Activated CD8-positive, alpha-beta memory T cell treated with anti-CD3 and anti-CD28 coated beads for 36 hours (primary cell): ENCODE results near the gene SDHAF1. TPM values are rescaled to one million over a fixed set of nuclear protein-coding genes. Genes with fewer than 3 reads are reported as not detected.

Experiments
- CTCF ChIA-PET: fragments of 350-600 bp; sonication (Branson Sonifier 250); formaldehyde crosslinking; loops from one replicate; lab custom pipeline; 2021; ENCODE audit warnings: antibody characterized with exemption; lab: Charles Lee
- POLR2A ChIA-PET: fragments of 350-600 bp; sonication (Branson Sonifier 250); formaldehyde crosslinking; loops from one replicate; lab custom pipeline; 2021; ENCODE audit warnings: antibody characterized with exemption; lab: Charles Lee
- total RNA-seq, 2 experiments: library from RNA; stranded (reverse); gene quantifications; one replicate each; pipeline ENCODE4 v1.2.3, GENCODE V29; 2021

Gene SDHAF1
- total RNA-seq, 2 experiments from 2014 or later, result 22.6 to 26.0 TPM

DNA sequence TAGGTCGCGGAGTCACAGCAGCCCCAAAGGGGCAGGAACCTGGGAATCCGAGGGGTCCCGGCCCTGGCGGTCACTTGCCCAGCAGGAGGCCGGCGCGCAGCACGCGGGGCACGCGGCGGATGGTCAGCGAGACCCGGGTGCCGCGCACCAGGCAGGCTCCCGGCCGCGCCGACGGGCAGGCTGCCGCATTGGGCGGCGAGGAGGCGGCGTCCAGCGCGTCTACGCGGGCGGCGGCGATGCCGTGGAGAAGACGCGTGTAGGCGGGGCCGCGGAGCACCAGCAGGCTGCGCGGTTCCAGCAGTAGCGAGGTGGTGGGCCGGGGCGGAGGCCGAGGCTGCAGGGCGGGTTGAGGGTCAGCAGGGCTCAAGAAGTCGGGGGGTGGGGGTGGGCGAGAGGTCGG, 14.2 kb downstream of the SDHAF1 start:
- POLR2A ChIA-PET, result interaction anchor here (1.7 kb wide), 1 partner anchor 14 kb away, joined by 6 read pairs; no protein-coding TSS in a partner anchor

DNA sequence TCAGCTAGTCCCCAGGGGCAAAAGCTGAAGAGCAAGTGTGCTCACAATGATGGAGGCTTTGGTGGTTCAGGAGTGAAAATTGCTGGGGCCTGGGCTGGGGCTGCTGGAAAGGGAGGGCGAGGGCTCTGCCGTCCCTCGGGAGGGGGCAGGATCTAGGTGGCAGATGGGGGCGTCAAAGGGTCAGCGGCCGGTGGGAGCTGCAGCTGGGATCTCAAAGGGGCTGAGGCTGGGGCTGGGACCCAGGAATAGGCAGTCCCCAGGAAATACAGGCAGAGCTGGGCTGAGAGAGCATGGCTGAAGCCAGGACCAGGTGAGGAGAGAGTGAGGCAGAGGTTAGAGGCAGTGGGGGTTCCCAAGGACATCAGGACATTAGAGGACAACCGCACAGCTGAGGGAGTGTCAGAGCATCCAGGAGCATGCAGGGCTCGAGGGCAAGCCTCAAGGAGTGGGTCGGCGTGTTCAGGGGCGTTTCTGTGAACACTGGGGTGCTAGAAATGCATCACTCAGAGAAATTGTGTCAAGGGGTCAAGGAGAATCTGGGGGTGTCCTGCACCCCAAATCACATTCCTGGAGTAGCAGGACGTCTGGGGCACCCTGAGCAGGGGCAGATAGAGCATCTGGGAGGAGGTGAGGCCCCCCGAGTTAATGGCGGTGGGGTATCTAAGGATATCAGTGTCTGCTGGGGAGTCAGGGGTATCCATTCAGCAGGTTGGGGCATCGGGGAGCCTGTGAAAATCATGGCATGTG, 14.8 kb downstream of the SDHAF1 start:
- POLR2A ChIA-PET, result interaction anchor here (1.7 kb wide), 1 partner anchor 14 kb away, joined by 6 read pairs; no protein-coding TSS in a partner anchor
- CTCF ChIA-PET, result no interaction called here

More for the DNA sequence above, 14.2 kb downstream of the SDHAF1 start:
- CTCF ChIA-PET, result no interaction called here

DNA sequence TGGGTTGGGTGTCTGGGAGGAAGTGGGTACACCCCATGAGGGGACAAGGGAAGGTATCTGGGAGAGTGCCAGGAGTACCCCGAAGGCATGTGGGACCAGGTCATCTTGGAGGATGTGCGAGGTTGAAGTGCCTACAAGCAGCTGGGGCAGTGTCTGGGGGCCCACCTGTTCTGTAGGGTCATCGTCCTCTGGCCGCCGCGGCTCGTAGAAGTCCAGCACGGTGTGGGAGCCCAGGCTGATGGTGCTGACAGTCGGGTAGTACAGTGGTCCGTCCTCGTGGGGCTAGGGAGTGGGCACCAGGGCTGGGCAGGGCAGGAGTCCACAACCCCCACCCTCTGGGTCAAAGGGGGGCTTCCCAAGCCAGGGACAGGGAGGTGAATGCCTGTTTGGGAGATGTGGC, 15.4 kb downstream of the SDHAF1 start:
- ChIA-PET CTCF (no interaction called here), POLR2A (no interaction called here)

DNA sequence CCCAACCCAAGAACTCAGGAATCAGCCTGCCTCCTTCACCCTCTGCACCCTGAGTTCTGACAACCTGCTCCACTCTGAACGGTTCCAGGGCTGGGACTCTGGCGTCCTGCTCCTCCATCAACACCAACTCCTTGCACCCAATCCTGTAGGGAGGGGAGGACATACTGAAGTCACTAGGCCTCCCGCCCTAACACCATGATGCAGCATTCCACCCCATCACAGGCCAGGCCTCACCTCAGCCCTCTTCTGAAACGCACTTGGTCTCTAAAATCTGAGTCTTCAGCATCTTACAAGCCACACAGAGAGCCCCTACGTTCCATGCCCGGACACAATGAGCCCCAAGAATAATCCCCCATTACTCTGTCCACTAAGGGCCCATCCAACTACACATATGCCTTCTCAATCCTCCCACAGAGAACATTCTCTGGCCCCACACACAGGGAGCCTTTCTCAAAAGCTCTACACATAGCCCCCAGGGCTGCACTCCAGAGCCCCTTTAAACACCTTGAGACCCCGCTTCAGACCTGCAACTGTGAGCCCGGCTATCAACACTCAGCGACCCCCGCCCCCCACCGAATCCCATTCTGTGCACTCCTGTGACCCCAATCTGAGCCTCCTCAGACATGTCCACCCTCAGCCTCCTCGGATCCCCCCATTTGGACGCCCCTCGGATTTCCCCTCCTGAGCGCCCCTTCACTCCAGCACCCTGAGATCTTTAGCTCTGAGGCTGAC, 18.5 kb downstream of the SDHAF1 start:
- POLR2A ChIA-PET, result interaction anchor here (0.5 to 1.0 kb wide), 2 partner anchors 201 to 579 kb away, joined by 3 to 4 read pairs; partner anchors contain the start of genes ZNF146 and ZNF565

DNA sequence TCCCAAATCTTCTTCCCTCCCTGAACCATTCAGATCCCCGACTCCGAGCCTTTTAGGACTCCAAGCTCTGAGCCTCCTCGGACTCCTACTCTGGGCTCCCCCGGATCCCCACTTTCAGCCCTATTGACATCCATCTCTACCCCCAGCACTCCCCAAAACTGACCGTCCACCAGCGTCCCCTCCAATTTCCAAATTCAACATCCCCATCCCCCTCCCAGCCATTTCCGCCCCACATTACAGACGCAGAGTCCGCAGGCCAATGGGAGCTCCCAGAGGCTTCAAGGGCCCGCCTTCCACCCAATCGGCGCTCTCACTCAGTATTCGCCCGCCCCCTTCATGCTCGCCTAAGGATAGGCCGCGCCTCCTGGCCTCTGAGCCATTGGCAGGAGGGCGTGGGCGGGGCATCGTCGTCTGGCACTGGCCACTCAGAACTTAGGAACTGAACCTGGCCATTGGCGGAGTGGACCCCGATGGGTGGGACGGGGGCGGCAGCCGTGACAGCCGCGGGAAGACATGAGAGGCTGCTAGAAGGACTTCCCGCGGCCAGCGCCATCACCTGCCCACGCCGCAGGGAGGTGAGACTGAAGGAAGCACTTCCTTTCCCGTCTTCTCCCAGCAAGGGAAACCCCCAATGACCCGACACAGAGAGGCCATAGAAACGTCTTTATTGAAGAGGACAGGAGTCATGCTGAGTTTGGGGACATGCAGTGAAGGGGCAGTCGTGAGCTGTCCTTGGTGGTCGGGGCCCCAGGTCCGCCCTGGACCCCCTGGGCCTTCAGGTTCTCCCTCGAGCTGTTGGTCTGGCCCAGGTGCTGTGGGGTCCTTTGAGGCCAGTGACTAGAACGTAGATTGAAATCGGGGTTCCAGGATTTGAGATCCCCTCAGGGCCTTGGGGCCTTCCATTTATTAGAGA, 19.3 kb downstream of the SDHAF1 start, which contains the start of gene ALKBH6:
Gene ALKBH6 (minus strand): TSS at position 202 of the 913 bp plus-strand sequence. CDS start 816 bp downstream, outside the sequence.
- ChIA-PET CTCF (interaction anchor here (0.6 to 2.1 kb wide), 2 partner anchors 40 to 131 kb away, joined by 3 to 5 read pairs; partner anchors contain the start of genes THAP8 and WDR62), POLR2A (interaction anchor here (0.5 to 1.0 kb wide), 4 partner anchors 90 to 578 kb away, joined by 3 to 4 read pairs (median 3); partner anchors contain the start of genes TBCB, ZNF146 and ZNF565)

More for the DNA sequence above, 18.5 kb downstream of the SDHAF1 start:
- CTCF ChIA-PET, result interaction anchor here (0.6 to 2.1 kb wide), 2 partner anchors 41 to 130 kb away, joined by 3 to 5 read pairs; partner anchors contain the start of genes THAP8 and WDR62

DNA sequence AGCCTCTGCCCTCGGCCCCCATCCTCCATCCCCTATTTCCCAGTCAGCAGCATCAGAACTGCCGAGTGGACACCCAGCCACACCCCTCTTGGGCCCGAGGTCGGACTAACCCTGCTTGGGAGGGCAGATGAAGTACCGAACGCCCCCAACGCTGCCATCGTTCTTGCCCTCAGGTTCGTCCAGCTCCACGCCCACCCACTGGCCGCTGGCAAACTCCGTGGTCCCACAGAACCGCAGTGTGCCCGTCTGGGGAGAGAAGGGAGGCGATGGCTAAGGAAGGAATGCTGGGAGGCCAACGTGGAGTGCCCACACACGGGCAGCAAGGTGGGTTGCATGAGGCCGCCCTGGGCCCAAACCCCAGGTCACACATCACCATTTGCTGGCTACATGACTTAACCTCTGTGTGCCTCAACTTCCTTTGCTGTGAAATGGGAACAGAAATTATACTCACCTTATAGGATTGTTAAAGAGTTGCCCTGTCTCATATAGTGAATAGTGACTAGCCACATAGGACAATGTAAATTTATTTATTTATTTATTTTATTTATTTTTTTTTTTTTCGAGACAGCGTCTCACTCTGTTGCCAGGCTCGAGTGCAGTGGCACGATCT, 24.2 kb downstream of the SDHAF1 start:
- ChIA-PET CTCF (no interaction called here), POLR2A (no interaction called here)

DNA sequence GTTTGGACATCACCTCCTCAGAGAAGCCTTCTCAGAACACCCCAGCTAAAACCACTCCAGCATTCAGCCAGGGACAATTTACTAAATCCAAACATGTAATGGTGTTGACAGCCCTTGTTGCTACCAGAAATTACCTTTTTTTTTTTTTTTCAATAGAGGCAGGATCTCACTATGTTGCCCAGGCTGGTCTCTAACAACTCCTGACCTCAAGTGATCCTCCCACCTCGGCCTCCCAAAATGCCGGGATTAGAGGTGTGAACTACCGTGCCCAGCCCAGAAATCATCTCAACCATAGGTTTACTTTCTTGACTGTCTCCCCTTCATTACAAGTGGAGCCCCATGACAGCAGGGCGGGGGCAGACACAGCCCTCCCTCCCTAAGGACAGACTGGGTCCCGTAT, 28.4 kb downstream of the SDHAF1 start:
- POLR2A ChIA-PET, result no interaction called here
- CTCF ChIA-PET, result no interaction called here

DNA sequence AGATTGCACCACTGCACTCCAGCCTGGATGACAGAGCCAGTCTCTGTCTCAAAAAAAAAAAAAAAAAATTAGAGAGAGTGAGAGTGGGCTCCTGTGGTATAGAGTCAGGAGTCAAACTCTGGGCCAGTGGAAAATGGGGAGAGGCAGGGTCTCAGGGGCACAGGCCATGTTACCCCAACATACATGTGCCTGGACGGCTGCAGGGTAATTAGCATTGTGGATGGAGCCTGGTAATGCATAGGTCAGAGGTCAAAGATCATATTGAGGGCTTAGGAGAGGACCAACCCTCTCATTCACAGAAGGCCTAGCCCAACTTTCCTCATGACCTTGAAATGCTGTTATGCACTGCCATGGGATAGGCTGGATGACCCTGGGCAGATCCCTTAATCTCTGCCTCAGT, 30.6 kb downstream of the SDHAF1 start:
- ChIA-PET CTCF (no interaction called here), POLR2A (no interaction called here)

DNA sequence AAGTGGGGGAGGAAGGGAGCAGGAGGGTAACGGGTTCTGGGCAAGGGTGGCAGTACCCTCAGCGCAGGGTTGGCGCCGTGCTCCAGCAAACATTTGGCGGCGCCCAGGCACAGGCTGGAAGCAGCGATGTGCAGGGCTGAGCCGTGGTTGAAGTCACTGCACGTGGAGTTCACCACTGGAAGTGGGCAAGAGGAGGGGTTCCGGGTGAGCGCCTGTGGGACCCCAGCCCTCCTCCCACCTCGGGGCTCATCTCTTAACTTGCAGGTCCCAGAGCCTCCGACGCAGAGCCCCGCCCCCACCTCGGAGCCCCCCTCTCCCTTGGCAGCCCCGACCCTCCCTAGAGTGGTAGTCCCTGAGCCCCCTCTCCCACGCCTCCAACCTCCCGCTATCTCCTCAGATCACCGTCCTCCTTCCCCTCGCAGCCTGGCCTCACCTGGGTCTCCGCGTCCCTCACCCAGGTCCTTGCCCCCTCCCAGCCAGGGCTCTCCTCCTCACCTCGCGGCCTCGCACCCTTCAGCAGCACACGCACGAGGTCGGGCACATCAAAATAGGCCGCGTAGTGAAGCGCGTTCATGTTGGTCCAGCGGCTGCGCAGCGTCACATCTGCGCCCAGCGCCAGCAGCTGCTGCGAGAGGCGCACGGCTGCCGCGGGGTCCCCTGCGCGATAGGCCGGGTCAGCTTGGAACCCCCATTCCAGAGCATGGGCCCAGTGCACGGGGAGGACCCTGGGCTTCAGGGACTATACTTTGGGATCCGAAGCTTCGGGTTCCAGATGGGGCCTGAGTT, 31.3 kb downstream of the SDHAF1 start:
- CTCF ChIA-PET, result no interaction called here
- POLR2A ChIA-PET, result no interaction called here

DNA sequence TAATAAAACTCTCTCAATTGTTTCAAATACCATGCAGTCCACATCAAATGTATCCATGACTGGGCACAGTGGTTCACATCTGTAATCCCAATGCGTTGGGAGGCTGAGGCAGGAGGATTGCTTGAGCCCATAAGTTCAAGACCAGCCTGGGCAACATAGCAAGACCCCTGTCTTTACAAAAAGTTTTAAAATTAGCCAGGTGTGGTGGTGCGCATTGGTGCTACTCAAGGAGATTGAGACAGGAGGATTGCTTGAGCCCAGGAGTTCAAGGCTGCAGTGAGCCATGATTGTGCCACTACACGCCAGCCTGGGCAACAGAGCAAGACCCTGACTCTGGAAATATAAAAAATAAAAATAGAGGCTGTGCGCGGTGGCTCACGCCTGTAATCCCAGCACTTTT, 32.7 kb downstream of the SDHAF1 start:
- CTCF ChIA-PET, result no interaction called here
- POLR2A ChIA-PET, result no interaction called here

DNA sequence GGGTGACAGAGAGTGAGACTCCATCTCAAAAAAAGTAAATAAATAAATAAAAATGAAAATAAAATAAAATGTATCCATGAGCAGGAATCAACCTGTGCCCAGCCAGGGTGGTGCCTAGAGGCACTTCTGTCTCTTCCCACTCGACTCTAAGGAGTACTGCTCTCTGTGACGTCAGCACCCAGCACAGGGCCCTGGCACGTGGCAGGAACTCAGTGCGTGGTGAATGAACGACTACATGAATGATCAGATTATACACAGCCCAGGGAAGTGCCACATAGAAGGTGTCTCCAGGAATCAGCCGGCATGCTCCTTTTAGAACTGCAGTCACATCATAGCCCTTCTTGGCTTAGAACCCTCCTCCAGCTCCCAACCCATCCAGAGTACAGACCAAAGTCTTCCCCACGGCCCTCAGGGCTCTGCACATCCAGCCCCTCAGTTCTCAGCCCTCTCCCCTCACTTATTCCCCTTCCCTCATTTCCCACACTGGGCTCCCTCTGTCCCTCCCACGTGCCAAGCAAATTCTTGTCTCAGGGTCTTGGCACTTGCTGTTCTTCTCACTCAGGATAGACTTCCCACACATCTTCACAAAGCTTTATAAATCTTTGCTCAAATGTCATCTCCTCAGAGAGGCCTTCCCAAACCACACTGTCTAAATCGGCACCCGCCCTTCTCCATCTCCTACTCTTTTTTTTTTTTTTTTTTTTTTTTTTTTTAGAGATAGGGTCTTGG, 33.5 kb downstream of the SDHAF1 start:
- POLR2A ChIA-PET, result no interaction called here
- CTCF ChIA-PET, result no interaction called here

DNA sequence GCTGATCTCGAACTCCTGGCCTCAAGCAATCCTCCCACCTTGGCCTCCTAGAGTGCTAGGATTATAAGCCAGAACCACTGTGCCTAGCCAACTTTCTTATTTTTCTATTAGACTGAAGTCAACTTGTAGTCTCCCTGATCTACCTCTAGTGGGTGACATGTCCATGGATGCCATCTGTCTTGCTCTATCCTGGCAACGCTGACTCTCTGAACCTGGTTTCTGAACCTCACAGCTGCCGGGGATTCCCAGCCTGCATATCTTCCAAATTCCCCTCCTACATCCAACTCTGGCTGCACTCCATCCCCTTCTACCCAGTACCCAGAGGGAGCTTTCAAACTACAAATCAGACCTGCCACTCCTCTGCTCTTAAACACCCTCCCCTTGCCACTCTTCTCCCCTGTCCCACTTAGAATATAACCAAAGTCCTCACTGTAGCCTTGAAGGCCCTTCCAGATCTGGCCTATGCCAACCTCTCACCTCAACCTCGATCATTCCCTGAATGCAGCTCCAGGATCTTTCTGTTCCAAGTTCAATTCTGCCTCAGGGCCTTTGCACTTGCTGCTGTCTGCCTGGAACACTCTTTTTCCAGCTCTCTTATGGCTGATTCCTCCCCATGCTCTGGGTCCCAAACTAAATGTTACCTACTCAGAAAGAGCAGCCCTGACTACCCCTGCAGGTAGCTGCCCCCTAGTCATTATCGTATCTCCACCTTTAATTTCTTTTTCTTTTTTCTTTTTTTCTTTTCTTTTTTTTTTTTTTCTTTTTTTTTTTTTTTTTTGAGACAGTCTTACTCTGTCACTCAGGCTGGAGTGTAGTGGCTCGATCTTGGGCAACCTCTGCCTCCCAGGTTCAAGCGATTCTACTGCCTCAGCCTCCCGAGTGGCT, 35.5 kb downstream of the SDHAF1 start:
- ChIA-PET CTCF (interaction anchor here (0.6 kb wide), 1 partner anchor 32 kb away, joined by 3 read pairs; no protein-coding TSS in a partner anchor), POLR2A (no interaction called here)

DNA sequence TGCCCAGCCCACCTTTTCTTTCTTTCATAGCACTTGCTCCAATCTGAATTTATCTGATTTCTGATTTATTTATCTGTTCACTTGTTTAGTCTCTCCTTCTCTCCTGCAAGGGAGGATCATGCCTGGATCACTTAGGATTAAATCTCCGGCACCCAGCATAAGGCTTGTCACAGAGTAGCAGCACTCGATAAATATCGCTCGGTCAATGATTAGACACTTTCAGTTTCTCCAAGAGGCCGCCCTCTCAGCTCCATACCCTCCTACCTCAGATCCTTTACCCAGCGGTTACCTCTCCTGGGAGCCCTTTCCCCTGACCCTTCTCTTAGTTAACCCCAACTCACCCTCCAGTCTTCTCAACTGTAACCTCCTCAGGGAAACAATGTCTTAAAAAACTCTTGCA, 36.3 kb downstream of the SDHAF1 start:
- ChIA-PET CTCF (no interaction called here), POLR2A (no interaction called here)

DNA sequence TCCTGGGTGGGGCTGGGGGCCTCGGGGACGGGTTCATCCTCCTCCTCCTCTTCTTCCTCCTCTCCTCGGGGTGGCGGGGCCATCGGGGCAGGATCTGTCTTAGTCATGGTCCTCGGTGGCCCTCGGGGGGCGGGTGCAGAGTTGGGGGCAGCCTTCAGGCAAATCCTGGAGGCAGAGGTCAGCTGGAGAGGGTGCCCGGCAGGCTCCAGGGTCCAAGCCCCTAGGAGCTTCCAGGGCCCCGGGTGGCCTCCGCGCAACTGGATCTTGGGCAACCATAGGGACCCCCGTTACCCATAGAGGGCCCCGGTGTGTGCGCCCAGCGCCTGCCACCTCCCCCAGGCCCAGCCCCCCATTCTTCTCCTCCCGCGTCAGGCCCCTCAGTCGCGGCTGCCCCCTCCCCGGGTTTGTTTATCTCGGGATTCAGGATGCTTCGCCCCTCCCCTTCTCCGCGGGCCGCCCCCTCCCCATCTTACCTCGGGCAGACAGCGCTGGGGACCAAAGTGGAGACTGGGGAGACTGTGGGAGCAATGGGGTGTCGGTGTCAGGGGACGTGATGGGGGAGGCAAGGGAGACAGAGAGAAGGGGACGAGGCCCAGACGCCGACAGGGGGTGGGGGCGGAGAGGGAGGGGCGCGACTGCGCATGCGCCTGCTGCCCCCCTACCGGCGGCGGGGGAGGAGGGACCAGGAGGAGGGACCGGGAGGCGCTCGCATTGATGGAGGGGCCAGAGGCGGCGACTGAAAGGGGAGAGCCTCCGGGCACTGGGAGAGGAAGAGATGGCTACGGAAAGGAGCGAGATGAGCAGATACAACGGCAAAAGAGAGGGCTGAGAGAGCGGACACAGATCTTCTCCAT, 37.5 kb downstream of the SDHAF1 start, which contains the start of gene CLIP3:
Gene CLIP3 (minus strand): TSS at position 623 of the 854 bp plus-strand sequence. CDS start 516 bp downstream, at position 107.
- CTCF ChIA-PET, result no interaction called here
- POLR2A ChIA-PET, result no interaction called here

DNA sequence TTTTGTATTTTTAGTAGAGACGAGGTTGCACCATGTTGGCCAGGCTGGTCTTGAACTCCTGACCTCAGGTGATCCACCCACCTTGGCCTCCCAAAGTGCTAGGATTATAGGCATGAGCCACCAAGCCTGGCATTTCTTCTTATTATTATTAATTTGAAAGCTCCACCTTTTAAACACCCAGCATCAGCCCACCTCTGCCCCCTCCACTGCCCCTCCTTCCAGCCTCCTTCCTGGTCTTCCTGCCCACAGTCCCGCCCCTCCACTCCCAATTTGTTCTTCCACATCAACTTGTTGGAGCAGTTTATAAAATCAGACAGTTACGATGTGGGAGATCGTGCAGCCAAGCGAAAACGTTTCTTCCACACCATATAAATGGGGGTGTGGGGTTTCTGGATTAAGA, 45.5 kb downstream of the SDHAF1 start:
- POLR2A ChIA-PET, result no interaction called here
- CTCF ChIA-PET, result no interaction called here
